ENCODE data around the gene PTCH2.

PTCH2 gene

DNA sequence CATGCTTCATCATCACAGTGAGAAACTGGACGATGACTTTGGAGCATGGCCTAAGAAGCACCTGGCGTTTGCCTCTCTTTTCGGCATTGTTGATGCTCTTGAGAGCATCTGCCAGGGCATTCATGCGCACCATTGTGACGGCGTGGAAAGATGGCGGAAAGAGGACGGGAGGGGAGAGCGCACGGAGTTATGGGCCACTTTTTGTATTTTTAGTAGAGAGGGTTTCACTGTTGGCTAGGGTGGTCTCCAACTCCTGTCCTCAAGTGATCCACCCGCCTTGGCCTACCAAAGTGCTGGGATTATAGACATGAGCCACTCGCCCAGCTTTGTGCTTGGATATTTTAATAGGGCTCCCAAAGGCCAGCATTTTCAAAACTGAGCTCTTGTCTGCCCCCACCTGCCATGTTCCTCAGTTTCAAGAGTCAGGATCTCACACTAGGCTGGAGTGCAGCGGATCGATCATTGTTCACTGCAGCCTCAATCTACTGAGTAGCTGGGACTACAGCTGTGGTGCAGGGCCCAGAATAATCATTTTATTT, 62.4 kb downstream of the PTCH2 start:
- H3K4me3 ChIP-seq (ENCODE audit: low read depth, low read length), result no peak overlapping the region

DNA sequence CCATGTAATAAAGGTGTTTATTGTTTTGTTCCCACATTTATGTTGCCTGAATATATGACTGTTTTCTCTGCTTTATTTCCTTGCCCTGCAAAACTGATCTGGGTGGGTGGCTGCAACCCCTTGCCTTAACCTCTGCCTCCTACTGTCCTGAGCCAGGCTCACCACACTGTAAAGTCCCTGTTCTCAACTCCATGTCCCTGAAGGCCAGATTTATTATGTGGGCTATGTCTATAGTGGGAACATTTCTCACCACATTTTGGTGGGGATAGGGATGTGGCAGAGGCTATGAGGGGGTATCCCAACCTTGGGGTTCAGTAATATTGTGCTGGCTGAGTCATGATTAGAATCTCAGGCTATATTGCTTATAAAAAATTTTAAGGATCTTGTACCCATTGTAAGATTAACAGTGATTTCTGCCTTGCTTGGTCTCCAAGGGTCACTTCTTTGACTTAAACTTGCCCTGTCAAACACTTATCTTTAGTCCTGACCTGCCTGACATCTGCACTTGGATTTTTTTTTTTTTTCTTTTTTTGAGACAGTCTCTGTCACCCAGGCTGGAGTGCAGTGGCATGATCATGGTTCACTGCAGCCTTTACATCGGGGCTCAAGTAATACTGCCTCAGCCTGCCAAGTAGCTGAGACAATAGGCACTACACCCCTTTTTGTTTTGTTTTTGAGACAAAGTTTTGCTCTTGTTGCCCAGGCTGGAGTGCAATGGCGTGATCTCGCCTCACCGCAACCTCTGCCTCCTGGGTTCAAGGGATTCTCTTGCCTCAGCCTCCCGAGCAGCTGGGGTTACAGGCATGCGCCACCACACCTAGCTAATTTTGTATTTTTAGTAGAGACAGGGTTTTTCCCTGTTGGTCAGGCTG, 64.1 kb downstream of the PTCH2 start:
- no peak overlapping the region for H3K4me3 ChIP-seq (ENCODE audit: low read depth, low read length)

DNA sequence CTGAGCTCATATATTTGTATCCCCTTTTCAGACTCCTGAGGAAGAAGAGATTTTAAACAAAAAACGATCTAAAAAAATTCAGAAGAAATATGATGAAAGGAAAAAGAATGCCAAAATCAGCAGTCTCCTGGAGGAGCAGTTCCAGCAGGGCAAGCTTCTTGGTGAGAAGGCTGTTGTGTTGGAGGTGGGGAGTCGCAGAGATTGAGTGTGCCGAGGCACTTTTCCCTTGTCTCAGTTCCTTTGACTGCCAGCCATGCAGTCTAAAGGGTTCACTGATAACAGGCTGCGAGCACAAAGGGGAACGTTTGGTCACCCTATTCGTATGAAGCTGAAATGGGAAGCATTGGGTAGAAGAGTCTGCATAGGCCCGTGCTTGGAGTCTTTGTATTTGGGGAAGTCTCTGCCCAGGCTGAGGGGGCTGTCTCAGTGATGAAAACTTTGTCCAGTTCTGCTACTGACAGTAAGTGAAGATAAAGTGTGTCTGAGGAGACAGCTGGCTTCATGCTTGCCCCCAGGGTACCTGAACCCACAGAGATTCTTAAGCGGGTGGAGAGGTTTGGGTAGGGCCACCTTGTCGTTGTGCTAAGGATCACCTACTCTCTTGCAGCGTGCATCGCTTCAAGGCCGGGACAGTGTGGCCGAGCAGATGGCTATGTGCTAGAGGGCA, 65.0 kb downstream of the PTCH2 start:
- no peak overlapping the region for H3K4me3 ChIP-seq (ENCODE audit: low read depth, low read length)

DNA sequence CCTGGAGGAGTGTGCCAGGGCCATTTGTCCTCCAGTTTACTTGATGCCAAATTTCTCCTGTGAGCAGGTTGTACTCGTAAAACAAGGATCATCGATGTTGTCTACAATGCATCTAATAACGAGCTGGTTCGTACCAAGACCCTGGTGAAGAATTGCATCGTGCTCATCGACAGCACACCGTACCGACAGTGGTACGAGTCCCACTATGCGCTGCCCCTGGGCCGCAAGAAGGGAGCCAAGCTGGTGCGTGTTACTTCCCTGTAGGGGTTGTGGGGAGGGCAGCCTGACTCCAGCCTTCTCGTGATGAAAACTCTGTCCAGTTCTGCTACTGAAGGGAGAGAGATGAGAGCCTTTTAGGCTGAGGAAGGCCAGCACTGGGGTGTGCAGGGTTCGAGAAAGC, 65.5 kb downstream of the PTCH2 start:
- no peak overlapping the region for H3K4me3 ChIP-seq (ENCODE audit: low read depth, low read length)

DNA sequence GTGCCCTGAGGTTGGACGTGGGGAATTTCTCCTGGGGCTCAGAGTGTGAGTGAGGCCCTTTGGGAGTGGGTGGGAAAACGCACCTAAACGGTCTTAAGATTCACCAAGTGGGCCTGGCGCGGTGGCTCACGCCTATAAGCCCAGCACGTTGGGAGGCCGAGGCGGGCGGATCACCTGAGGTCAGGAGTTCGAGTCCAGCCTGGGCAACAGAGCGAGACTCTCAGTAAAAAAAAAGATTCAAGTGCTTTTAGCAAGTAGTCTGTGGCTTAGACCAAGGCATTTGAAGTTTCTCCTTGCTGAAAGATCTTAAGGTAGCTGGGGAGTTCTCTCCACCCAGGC, 66.4 kb downstream of the PTCH2 start:
- peak overlapping the region; percentile 93 for H3K4me3 ChIP-seq (ENCODE audit: low read depth, low read length)

DNA sequence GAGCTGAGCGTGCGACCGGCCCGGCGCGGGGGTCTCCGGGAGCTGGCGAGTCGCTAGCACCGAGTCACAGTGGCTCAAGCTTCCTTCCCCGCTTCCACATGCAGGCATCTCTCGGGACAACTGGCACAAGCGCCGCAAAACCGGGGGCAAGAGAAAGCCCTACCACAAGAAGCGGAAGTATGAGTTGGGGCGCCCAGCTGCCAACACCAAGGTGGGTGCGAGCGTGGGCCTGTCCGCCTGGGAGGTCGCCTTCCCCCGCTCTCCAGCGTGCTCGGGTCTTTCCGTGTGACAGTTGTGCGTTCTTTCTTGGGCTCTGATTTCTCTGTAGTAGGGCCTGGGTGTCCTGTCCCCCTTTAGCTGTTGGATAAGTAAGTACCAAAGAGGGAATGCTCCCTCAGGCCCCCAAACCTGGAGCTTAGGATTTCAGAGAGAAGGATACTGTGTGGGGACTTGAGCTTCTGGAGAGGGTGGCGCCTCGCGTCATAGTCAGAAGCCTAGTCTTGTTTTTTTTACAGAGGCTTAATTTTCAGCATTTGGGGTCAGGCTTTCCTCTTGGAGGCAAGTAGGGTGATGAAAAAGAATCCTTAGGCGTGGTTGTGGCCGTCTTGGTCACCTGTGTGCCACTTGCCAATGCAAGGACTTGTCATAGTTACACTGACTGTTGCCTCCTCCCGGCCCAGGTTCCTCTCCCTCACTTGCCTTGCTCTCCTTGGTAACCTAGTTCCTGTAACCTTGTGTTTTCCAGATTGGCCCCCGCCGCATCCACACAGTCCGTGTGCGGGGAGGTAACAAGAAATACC, 66.9 kb downstream of the PTCH2 start:
- peak overlapping the region; percentile 93 for H3K4me3 ChIP-seq (ENCODE audit: low read depth, low read length)

DNA sequence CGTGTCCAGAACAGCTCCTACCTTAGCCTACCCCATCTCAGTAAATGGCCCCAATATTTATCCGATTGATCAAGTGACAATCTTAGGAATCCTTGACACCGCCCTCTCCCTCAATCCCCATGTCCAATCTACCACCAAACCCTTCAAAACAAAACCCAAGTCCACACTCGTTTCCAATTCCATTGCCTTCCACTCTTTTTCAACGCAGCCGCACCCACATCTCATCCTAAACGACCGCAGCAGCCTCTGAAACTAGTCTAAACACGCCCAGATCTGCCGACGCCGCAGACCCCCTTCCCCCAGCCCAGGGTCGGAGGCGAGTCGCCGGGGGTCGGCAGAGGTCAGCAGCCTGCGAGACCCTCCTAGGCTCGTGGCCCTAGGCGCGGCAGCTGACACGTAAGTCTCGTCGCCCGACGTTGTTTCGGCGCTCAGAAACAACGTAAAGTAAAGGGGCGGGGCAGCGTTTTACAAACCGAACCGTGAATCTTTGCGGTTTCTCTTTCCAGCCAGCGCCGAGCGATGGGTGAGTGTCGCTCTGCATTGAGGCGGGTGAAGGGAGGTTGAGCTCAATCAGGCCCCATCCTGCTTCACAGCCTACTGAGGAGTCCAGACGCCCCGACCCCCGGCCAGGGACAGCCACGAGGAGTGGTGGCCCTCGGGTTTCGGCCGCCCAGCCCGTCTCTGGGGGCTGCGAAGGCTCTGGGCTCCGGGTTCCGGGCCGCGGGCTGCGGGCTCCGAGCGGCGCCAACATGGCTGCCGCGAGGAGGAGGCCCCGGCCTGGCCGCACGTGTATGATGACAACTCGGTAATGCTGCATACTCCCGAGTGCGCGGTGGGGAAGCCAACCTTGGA, 67.7 kb downstream of the PTCH2 start, which contains the start of gene RPS8:
Gene RPS8 (plus strand): TSS at position 463 of the 852 bp plus-strand sequence. CDS start 57 bp downstream, at position 520.
- peak within 1 kb of the TSS; percentile 93 for H3K4me3 ChIP-seq (ENCODE audit: low read depth, low read length)

Data from iPS-11a (cell line).